Activated naive CD8-positive, alpha-beta T cell treated with anti-CD3 and anti-CD28 coated beads, Interleukin-2, amount 50 U/mL, for 24 hours (primary cell): Measurements from ENCODE around the gene FANCC.
A peak's percentile ranks its signal among the peaks of the same experiment; 100 is the strongest.

Source experiments
- ATAC-seq: fragments of 150-1000 bp; cut with Tn5 transposase; one replicate; pipeline ENCODE4 v1.10.0; 2021
- DNase-seq: peaks from one replicate; pipeline ENCODE4 v3.0.0; 2021
- H3K27ac Mint-ChIP-seq: one replicate; pipeline ENCODE4 v1.8.0; 2021; ENCODE audit warnings: mild to moderate bottlenecking, mixed read lengths
- H3K27me3 Mint-ChIP-seq: one replicate; pipeline ENCODE4 v1.8.0; 2021; ENCODE audit warnings: mixed read lengths
- H3K36me3 Mint-ChIP-seq: one replicate; pipeline ENCODE4 v1.8.0; 2021; ENCODE audit warnings: low read depth, mixed read lengths
- H3K4me1 Mint-ChIP-seq: one replicate; pipeline ENCODE4 v1.8.0; 2021; ENCODE audit warnings: mixed read lengths
- H3K4me3 Mint-ChIP-seq: one replicate; pipeline ENCODE4 v1.8.0; 2021; ENCODE audit warnings: mild to moderate bottlenecking, moderate library complexity, mixed read lengths
- H3K9me3 Mint-ChIP-seq: one replicate; pipeline ENCODE4 v1.8.0; 2021; ENCODE audit warnings: mixed read lengths

Gene FANCC

DNA sequence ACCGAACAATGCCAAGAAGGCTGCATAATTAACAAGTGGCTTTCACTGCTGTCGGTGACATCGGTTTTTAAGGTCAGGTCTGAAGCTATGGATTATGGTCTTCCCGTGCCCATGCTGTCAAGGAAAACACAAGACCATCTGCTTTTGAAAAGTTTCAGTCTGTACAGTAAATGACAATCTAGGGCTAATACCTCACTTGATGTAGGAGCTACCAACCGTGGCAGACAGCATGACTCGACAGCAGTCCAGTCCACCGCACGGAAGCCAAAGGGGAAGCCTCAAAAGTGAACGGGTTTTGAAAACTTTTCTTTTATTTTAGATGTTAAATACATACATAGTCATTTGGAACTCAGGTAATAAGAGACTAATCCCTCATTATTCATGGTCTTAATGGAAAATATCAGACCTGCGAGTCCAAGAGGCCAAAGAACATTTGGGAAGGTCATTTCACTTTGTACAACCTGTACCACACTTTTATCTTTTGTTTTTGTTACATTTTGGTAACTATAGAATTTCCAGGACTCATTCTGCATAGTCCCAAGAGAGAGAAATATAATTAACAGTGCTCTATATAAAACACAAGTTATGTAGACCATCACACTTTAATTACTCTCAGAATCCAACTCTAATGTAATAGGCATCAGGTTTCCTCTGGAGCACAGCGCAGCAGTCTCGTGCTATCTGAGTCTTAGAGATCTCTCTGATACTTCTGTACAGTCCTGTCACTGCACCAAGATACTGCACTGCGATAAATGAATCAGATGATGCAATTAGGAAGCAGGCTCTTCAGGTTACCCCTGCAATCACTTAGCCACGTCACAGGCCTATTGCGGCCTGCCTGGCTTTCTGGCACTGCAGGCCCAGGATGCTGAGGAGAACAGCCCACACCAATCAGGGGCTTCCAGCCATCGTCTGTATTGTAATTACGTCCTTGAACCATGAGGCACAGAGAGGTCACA, 184.9 kb downstream of the FANCC start:
- ATAC-seq (no peak), DNase-seq (no peak)
- H3K27me3 Mint-ChIP-seq, result no peaks in the 10 kb centered on the region
- no peak overlapping the region for H3K4me3 Mint-ChIP-seq
- H3K9me3 Mint-ChIP-seq, result no peaks in the 10 kb centered on the region
- no peak overlapping the region for H3K27ac Mint-ChIP-seq
- peaks cover 3% of the 10 kb centered on the region for H3K36me3 Mint-ChIP-seq
- peaks cover under 1% of the 10 kb centered on the region for H3K4me1 Mint-ChIP-seq

DNA sequence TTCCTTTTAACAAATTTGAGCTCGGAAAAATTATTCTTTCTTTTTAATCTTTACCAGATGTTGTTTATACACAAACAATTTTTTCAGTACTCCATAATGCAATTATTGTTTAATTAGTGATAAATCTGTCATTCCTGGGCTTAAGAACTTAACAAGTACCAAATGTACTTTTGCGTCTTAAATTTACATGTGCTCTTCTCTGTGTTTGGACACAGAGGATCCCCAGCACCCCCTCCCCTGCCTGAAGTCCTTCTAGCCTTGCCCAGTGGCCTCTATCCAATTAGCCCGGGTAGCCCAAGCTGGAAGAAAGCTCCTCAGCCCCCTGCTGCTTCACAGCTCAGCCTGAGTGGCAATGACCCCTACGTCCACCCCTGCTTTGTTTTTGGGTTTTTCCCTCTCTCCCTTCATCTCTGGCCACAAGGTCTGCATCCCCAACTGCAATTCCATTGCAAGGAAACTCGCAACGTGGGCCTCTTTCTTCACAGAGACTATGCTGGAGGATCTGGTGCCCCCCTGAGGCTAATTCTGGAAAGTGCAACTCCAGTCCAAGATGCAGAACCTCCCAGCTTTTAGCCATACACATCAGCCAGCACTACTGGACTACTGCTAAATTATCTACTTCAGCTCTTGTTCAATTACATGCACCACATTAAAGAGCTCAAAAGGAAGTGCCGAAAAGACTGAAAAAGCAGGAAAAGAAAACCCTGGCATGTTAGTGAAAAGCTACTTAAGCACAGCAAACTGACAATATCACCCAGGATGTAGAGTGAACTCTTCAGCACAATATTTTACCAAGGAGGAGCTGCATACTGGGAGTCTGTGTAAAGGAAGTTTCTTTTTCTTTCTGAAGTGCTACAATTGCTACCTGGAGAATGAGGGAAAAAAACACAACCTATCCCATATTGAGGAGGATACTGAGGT, 186.2 kb downstream of the FANCC start:
- Mint-ChIP-seq H3K36me3 (peaks cover 2% of the 10 kb centered on the region), H3K27ac (no peak overlapping the region), H3K9me3 (no peaks in the 10 kb centered on the region), H3K4me3 (no peak overlapping the region), H3K27me3 (no peaks in the 10 kb centered on the region), H3K4me1 (peaks cover 2% of the 10 kb centered on the region)
- ATAC-seq (no peak), DNase-seq (peak; percentile 50)

DNA sequence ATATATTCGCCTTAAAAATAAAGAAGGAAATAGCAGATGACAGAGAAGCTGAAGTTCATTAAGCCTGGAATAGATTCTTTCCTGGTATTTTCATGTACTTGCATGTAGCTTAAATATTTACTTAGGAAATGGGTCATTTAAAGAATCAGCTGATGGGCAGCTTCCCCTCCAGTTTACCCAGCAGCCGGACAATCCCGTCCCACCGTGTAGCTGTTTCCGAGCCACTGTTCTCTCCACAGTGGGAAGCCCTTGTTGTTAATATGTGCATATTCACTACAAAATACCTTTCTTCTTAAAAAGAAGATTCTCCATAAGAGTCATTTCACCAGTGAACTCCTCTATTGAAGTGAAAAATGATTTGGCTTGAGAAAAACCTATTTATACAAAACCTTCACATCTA, 187.0 kb downstream of the FANCC start:
- Mint-ChIP-seq H3K4me3 (no peak overlapping the region), H3K36me3 (peaks cover 2% of the 10 kb centered on the region), H3K27ac (no peak overlapping the region), H3K9me3 (no peaks in the 10 kb centered on the region), H3K27me3 (no peaks in the 10 kb centered on the region), H3K4me1 (peaks cover 2% of the 10 kb centered on the region)
- ATAC-seq (no peak), DNase-seq (no peak)

DNA sequence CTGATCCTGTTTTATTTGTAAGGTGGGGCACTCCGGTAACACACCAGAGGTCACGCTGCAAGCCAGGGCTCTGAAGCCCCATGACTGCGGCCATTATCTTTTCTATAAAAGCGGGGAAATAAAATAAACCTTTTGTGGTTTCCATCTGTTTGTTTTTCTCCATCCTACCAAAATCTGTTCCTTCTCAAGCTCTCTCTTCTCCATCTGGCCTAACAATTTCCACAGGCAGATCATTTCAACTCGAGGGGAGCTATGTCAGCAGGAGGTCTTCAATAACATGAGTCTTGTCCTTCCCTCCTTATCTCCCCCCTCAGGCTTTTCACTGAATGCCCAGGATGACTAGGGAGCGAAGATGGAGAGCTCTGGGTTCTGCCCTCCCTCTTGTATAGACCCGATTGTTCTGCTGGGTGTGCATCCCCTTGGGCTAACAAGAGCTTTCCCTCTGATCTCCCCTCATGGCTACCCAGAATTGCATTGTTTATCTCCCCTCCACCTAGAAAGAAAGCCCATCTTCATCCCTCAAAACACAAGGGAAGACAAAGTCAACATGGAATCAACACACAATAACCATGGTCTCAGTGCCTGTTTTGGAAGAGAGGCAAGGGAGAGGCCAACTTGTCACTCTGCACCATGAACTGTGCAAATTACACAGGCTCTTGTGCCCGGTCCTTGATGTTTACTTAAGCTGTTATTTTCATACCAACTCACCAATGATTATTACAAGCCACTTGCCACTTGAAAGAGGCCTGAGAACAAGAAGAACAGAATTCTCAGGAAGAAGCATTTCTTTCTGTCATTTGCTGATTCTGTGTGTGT, 187.8 kb downstream of the FANCC start:
- DNase-seq (no peak), ATAC-seq (no peak)
- Mint-ChIP-seq H3K4me3 (no peak overlapping the region), H3K27me3 (no peaks in the 10 kb centered on the region), H3K9me3 (no peaks in the 10 kb centered on the region), H3K4me1 (peaks cover 2% of the 10 kb centered on the region), H3K27ac (no peak overlapping the region), H3K36me3 (no peaks in the 10 kb centered on the region)

GRCh38 chr9:95128177-95128524, 189.4 kb downstream of the FANCC start:
- ATAC-seq (no peak), DNase-seq (no peak)
- Mint-ChIP-seq H3K27ac (no peak overlapping the region), H3K4me3 (no peak overlapping the region), H3K4me1 (peaks cover 2% of the 10 kb centered on the region), H3K9me3 (no peaks in the 10 kb centered on the region), H3K36me3 (no peaks in the 10 kb centered on the region), H3K27me3 (no peaks in the 10 kb centered on the region)

DNA sequence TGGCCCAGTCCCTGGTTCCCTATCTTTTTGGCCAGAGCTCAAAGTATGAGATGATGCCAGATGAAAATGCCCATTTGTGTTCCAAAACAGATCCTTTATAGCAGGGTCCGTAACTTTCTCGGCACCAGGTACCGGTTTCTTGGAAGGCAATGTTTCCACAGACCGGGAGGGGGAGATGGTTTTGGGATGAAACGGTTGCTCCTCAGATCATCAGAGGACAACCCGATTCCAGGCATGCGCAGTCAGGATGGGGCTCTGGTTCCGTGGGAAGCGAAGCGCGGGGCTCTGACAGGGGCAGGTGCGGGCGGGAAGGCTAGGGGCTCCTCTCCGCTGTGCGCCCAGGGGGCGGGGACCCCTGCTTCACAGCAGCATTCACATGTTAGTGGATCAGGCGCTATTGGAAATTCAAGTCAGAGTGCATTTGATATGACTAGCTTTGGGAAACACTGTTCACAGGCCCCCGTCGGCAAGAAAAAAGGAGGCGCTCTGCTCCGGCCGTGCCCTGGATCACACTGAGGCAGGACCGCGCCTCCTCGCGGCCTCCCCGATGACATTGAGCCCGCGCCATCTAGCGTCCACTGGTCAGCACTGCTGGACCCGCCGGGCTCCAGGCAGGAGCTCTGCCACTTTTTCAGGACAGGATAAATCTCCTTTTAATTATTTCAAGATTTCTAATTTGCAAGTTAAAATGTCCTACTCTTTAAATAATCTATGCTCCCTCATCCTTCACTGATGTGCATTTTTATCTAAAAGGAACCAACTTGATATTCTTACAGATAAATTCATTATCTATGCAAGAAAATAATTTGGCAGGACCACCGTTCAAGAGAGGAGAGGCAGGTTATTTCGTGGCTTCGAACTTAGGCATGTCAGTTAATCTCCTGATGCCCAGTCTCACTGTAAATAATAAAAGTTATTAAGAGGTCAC, 190.0 kb downstream of the FANCC start:
- DNase-seq (peak; percentile 77), ATAC-seq (peak; percentile 89)
- no peak overlapping the region for H3K4me3 Mint-ChIP-seq
- H3K27me3 Mint-ChIP-seq, result no peaks in the 10 kb centered on the region
- H3K4me1 Mint-ChIP-seq, result peaks cover 2% of the 10 kb centered on the region
- no peaks in the 10 kb centered on the region for H3K36me3 Mint-ChIP-seq
- no peak overlapping the region for H3K27ac Mint-ChIP-seq
- no peaks in the 10 kb centered on the region for H3K9me3 Mint-ChIP-seq

GRCh38 chr9:95126739-95127138, 190.8 kb downstream of the FANCC start:
- H3K4me3 Mint-ChIP-seq, result no peak overlapping the region
- H3K36me3 Mint-ChIP-seq, result no peaks in the 10 kb centered on the region
- DNase-seq (no peak), ATAC-seq (no peak)
- H3K27ac Mint-ChIP-seq, result no peak overlapping the region
- no peaks in the 10 kb centered on the region for H3K27me3 Mint-ChIP-seq
- peaks cover 2% of the 10 kb centered on the region for H3K4me1 Mint-ChIP-seq
- H3K9me3 Mint-ChIP-seq, result no peaks in the 10 kb centered on the region

- Mint-ChIP-seq H3K4me1 (peaks cover 2% of the 10 kb centered on the region), H3K27me3 (no peaks in the 10 kb centered on the region), H3K27ac (no peak overlapping the region), H3K9me3 (no peaks in the 10 kb centered on the region), H3K4me3 (no peak overlapping the region), H3K36me3 (no peaks in the 10 kb centered on the region)
- DNase-seq (no peak), ATAC-seq (no peak)
These were observed 191.9 kb downstream of the FANCC start for GRCh38 chr9:95125652-95126051.

- no peaks in the 10 kb centered on the region for H3K27me3 Mint-ChIP-seq
- H3K27ac Mint-ChIP-seq, result no peak overlapping the region
- no peak overlapping the region for H3K4me3 Mint-ChIP-seq
- H3K36me3 Mint-ChIP-seq, result no peaks in the 10 kb centered on the region
- peaks cover 2% of the 10 kb centered on the region for H3K4me1 Mint-ChIP-seq
- no peak for ATAC-seq
- no peaks in the 10 kb centered on the region for H3K9me3 Mint-ChIP-seq
- DNase-seq, result no peak
These were observed 192.7 kb downstream of the FANCC start for GRCh38 chr9:95124582-95125367.

DNA sequence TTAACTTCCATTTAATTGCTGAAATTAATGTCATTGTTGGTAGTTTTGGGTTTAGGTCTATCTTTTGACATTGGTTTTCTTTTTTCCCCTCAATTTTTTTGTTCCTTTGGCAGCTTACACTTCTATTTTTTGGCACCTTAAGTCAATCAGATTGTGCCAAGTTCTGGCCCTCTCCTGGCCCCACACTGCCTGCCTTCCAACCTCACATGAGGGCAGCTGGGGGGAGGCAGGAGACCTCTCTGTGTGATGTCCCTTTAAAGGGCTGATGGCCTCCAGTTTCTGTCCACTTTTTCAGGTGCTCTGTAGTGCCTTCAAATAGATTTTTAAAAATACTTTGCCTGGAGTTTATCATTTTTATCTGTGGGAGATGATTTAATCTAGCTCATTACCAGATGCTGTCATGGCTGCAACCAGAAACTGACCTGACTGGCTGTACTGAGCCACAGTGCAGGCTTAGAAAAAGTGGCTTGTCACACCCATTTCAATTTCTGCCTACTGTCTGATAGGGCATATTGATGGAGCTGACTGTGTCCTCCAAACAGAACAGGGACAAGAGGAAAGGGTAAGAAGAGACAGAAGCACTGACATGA, 196.6 kb downstream of the FANCC start:
- Mint-ChIP-seq H3K9me3 (no peaks in the 10 kb centered on the region), H3K36me3 (no peaks in the 10 kb centered on the region), H3K27ac (no peak overlapping the region), H3K4me1 (no peaks in the 10 kb centered on the region), H3K4me3 (no peak overlapping the region), H3K27me3 (no peaks in the 10 kb centered on the region)
- ATAC-seq, result no peak
- no peak for DNase-seq

DNA sequence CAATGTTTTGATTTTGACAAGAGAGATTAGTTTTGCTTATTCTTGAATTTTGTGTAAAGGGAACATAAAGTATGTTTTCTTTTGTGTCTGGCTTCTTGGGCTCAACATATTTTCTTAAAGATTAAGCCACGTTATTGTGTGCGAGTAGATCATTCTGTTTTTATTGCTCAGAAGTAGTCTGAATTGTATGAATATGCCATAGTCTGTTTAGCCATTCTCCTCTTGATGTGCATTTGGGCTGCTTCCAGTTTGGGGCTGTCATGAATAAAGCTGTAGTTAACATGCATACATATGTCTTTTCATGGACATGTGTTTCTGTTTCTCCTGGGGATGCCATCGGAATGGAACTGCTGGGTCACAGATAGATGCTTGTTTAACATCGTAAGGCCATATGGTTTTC, 198.9 kb downstream of the FANCC start:
- H3K4me1 Mint-ChIP-seq, result no peaks in the 10 kb centered on the region
- H3K9me3 Mint-ChIP-seq, result no peaks in the 10 kb centered on the region
- ATAC-seq, result no peak
- no peak overlapping the region for H3K4me3 Mint-ChIP-seq
- H3K36me3 Mint-ChIP-seq, result no peaks in the 10 kb centered on the region
- H3K27ac Mint-ChIP-seq, result no peak overlapping the region
- no peak for DNase-seq
- no peaks in the 10 kb centered on the region for H3K27me3 Mint-ChIP-seq

GRCh38 chr9:95116808-95117204, 200.7 kb downstream of the FANCC start:
- H3K4me3 Mint-ChIP-seq, result no peak overlapping the region
- H3K27ac Mint-ChIP-seq, result no peak overlapping the region
- no peak for DNase-seq
- H3K9me3 Mint-ChIP-seq, result no peaks in the 10 kb centered on the region
- H3K4me1 Mint-ChIP-seq, result no peaks in the 10 kb centered on the region
- ATAC-seq, result no peak
- H3K36me3 Mint-ChIP-seq, result no peaks in the 10 kb centered on the region
- no peaks in the 10 kb centered on the region for H3K27me3 Mint-ChIP-seq
